Uterus (tissue), 2 donors: ENCODE measurements around the gene DNAH8.

ENCODE experiments used
- CTCF ChIP-seq, 4 experiments: fragments of 200-600 bp in 2 of 4; fragments of 450-650 bp in 2 of 4; sonication (generic) in 2 of 4; IDR thresholded peaks; one replicate each; pipeline ENCODE4 v1.5.1; 2016 to 2019; ENCODE audit warnings: antibody characterized with exemption in 4 of 4, mild to moderate bottlenecking in 2 of 4, moderate library complexity in 1 of 4
- POLR2A ChIP-seq, 2 donors: fragments of 450-650 bp; IDR thresholded peaks; one replicate each; pipeline ENCODE4 v1.6.1; 2016; ENCODE audit warnings: antibody characterized with exemption in 2 of 2, mild to moderate bottlenecking in 1 of 2, moderate library complexity in 1 of 2

- TF ChIP-seq CTCF (IDR thresholded peaks at IDR 0.05) (no peak), POLR2A (IDR thresholded peaks at IDR 0.05) (no peak)
These were observed 192.2 kb downstream of the DNAH8 start for GRCh38 chr6:38907264-38907663.
